K562 (cell line): ENCODE results near the gene VPS16.

Experiments
- BRCA1 ChIP-seq, 2 experiments: fragments of 450-650 bp in 1 of 2; sonication (generic) in 1 of 2; formaldehyde crosslinking in 1 of 2; IDR thresholded peaks; 2 replicates each; pipeline versions ENCODE4 v1.5.0 to v1.6.1; 2017 to 2020; ENCODE audit warnings: mild to moderate bottlenecking in 1 of 2, missing genetic modification reagents in 1 of 2
- CTCF ChIP-seq, 3 experiments: IDR thresholded peaks in 2 of 3; conservative IDR thresholded peaks in 1 of 3; 2 replicates each; pipeline ENCODE4 v1.5.1; 2011 to 2012; ENCODE audit warnings: low read length in 3 of 3, mild to moderate bottlenecking in 3 of 3, control low read depth in 2 of 3, improper control_type of control experiment in 1 of 3, inconsistent platforms in 1 of 3, low read depth in 1 of 3, mixed read lengths in 1 of 3, moderate library complexity in 1 of 3; ENCODE audit not compliant: insufficient read depth in 2 of 3
- HMG20A ChIP-seq: fragments of 450-650 bp; formaldehyde crosslinking; conservative IDR thresholded peaks from 2 replicates; pipeline ENCODE4 v1.4.0; 2020; ENCODE audit warnings: mild to moderate bottlenecking, mixed read lengths
- MXI1 ChIP-seq: IDR thresholded peaks from 2 replicates; pipeline ENCODE4 v1.6.1; 2011; ENCODE audit warnings: low read depth, mild to moderate bottlenecking, improper control_type of control experiment, low read length
- SIN3A ChIP-seq, 2 experiments: fragments of 150-350 bp in 1 of 2; IDR thresholded peaks; 2 replicates each; pipeline ENCODE4 v1.6.1; 2011 to 2016; ENCODE audit warnings: borderline replicate concordance in 2 of 2, low read depth in 2 of 2, low read length in 2 of 2, mild to moderate bottlenecking in 2 of 2, moderate library complexity in 2 of 2; ENCODE audit not compliant: control insufficient read depth in 1 of 2
- ZNF121 ChIP-seq: sonication (generic); formaldehyde crosslinking; conservative IDR thresholded peaks from 2 replicates; pipeline ENCODE4 v1.8.0; 2022; ENCODE audit warnings: missing genetic modification reagents
- ZNF445 ChIP-seq: fragments of 250-450 bp; sonication (Bioruptor Pico); IDR thresholded peaks from 2 replicates; pipeline ENCODE4 v1.4.0; 2020; ENCODE audit warnings: low read depth, mild to moderate bottlenecking, moderate library complexity
- ZNF586 ChIP-seq: fragments of 450-650 bp; formaldehyde crosslinking; conservative IDR thresholded peaks from 2 replicates; pipeline ENCODE4 v1.4.0; 2020; ENCODE audit warnings: mild to moderate bottlenecking, moderate library complexity
- TF ChIP-seq, protein P1 (sequence below): fragments of 450-650 bp; formaldehyde crosslinking; IDR thresholded peaks from 2 replicates; pipeline ENCODE4 v1.4.0; 2020; ENCODE audit warnings: mild to moderate bottlenecking
- TF ChIP-seq, protein P2 (sequence below): sonication (generic); formaldehyde crosslinking; IDR thresholded peaks from 2 replicates; pipeline ENCODE4 v1.8.0; 2022; ENCODE audit warnings: mild to moderate bottlenecking, missing genetic modification reagents, borderline replicate concordance

DNA sequence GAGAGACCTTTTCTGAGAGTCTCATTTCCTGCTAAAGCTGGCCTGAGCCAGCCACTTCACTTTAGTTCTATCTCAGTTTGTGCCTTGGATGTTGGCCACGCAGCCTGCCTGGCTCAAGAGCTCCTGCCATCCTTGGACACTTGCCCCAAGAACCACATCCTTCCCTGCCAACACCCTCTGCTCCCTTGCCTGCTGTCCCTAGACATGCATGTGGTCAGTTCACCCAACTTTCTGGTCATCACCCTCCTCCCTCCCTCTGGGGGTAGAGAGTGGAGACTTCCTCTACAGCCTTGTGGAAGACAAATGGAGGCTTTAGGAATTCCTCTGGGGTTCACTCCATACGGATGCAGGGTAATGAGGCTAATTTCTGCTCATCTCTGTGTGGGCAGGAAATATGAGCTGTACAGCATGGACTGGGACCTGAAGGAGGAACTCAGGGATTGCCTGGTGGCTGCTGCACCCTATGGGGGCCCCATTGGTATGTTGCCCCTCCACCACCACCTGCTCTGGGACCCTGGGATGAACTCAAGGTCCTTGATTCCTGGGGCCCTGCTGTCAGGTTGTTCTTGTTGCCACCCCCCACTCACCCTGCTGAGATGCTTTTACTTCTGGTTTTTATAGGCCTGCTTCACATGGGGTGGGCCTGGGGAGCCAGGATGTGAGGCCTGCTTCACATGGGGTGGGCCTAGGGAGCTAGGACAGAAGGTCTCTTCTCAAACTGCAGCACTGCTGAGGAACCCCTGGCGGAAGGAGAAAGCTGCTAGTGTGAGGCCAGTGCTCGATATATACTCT lies 19.0 kb downstream of the VPS16 start:
- no peak for TF ChIP-seq CTCF (IDR thresholded peaks at IDR 0.05 in 2 of 3, conservative IDR thresholded peaks at IDR 0.05 in 1 of 3; ENCODE audit: insufficient read depth in 2 of 3, low read depth in 1 of 3, low read length in 3 of 3)
- TF ChIP-seq ZNF586 (CRISPR knock-in tag), result no peak
- TF ChIP-seq, protein P1, sequence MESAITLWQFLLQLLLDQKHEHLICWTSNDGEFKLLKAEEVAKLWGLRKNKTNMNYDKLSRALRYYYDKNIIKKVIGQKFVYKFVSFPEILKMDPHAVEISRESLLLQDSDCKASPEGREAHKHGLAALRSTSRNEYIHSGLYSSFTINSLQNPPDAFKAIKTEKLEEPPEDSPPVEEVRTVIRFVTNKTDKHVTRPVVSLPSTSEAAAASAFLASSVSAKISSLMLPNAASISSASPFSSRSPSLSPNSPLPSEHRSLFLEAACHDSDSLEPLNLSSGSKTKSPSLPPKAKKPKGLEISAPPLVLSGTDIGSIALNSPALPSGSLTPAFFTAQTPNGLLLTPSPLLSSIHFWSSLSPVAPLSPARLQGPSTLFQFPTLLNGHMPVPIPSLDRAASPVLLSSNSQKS (CRISPR knock-in tag), result no peak
- TF ChIP-seq BRCA1 (IDR thresholded peaks at IDR 0.05), result no peak
- no peak for TF ChIP-seq BRCA1 (CRISPR knock-in tag; IDR thresholded peaks at IDR 0.05)
- no peak for TF ChIP-seq ZNF121 (CRISPR knock-in tag)
- no peak for TF ChIP-seq ZNF445
- no peak for TF ChIP-seq MXI1
- TF ChIP-seq, protein P2, sequence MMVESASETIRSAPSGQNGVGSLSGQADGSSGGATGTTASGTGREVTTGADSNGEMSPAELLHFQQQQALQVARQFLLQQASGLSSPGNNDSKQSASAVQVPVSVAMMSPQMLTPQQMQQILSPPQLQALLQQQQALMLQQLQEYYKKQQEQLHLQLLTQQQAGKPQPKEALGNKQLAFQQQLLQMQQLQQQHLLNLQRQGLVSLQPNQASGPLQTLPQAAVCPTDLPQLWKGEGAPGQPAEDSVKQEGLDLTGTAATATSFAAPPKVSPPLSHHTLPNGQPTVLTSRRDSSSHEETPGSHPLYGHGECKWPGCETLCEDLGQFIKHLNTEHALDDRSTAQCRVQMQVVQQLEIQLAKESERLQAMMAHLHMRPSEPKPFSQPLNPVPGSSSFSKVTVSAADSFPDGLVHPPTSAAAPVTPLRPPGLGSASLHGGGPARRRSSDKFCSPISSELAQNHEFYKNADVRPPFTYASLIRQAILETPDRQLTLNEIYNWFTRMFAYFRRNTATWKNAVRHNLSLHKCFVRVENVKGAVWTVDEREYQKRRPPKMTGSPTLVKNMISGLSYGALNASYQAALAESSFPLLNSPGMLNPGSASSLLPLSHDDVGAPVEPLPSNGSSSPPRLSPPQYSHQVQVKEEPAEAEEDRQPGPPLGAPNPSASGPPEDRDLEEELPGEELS (CRISPR knock-in tag), result no peak
- no peak for TF ChIP-seq HMG20A (CRISPR knock-in tag)
- TF ChIP-seq SIN3A (IDR thresholded peaks at IDR 0.05; ENCODE audit: borderline replicate concordance in 2 of 2, control insufficient read depth in 1 of 2, low read depth in 2 of 2, low read length in 2 of 2), result no peak
